ENCODE measurements around the gene KCNMB4. TPM values are rescaled to one million over a fixed set of nuclear protein-coding genes. Genes with fewer than 3 reads are reported as not detected.

KCNMB4 gene
- total RNA-seq, 4 donors from 2014 or later = 0.18 to 1.2 (median 0.93) TPM

GRCh38 chr12:70451528-70451927, 85.4 kb downstream of the KCNMB4 start:
- Histone ChIP-seq H3K27ac (no peak overlapping the region), H3K4me3 (no peak overlapping the region), H3K4me1 (no peaks in the 10 kb centered on the region), H3K9me3 (peaks cover 0 to 8% (median 3%) of the 10 kb centered on the region in 4 donors), H3K36me3 (no peaks in the 10 kb centered on the region), H3K27me3 (no peaks in the 10 kb centered on the region)
- no peak for DNase-seq
- no peak for TF ChIP-seq CTCF (IDR thresholded peaks at IDR 0.05)
- TF ChIP-seq POLR2A (IDR thresholded peaks at IDR 0.05) = no peak

- no peaks in the 10 kb centered on the region for H3K36me3 ChIP-seq
- no peaks in the 10 kb centered on the region for H3K27me3 ChIP-seq
- H3K27ac ChIP-seq = no peak overlapping the region
- H3K9me3 ChIP-seq = no peaks in the 10 kb centered on the region
- TF ChIP-seq CTCF (IDR thresholded peaks at IDR 0.05) (no peak), POLR2A (IDR thresholded peaks at IDR 0.05) (no peak)
- no peak for DNase-seq
- H3K4me1 ChIP-seq = no peaks in the 10 kb centered on the region
- H3K4me3 ChIP-seq = no peak overlapping the region
These were observed 90.9 kb downstream of the KCNMB4 start for GRCh38 chr12:70456953-70457352.

- no peaks in the 10 kb centered on the region for H3K27me3 ChIP-seq
- no peak for DNase-seq
- H3K4me1 ChIP-seq = no peaks in the 10 kb centered on the region
- TF ChIP-seq POLR2A (IDR thresholded peaks at IDR 0.05) (no peak), CTCF (IDR thresholded peaks at IDR 0.05) (no peak)
- H3K36me3 ChIP-seq = no peaks in the 10 kb centered on the region
- H3K9me3 ChIP-seq = peaks cover 0 to 7% (median 0%) of the 10 kb centered on the region in 4 donors
- no peak overlapping the region for H3K4me3 ChIP-seq
- no peak overlapping the region for H3K27ac ChIP-seq
These were observed 93.7 kb downstream of the KCNMB4 start for GRCh38 chr12:70459786-70460185.

- Histone ChIP-seq H3K27ac (no peak overlapping the region), H3K36me3 (no peaks in the 10 kb centered on the region), H3K4me1 (no peaks in the 10 kb centered on the region), H3K9me3 (peaks cover 0 to 7% (median 0%) of the 10 kb centered on the region in 4 donors), H3K4me3 (no peak overlapping the region), H3K27me3 (no peaks in the 10 kb centered on the region)
- no peak for DNase-seq
- TF ChIP-seq CTCF (IDR thresholded peaks at IDR 0.05) (no peak), POLR2A (IDR thresholded peaks at IDR 0.05) (no peak)
These were observed 97.9 kb downstream of the KCNMB4 start for GRCh38 chr12:70463997-70464396.

- H3K9me3 ChIP-seq = peaks cover 0 to 7% (median 0%) of the 10 kb centered on the region in 4 donors
- H3K27ac ChIP-seq = no peak overlapping the region
- DNase-seq = no peak
- H3K36me3 ChIP-seq = no peaks in the 10 kb centered on the region
- H3K4me3 ChIP-seq = no peak overlapping the region
- H3K27me3 ChIP-seq = no peaks in the 10 kb centered on the region
- TF ChIP-seq CTCF (IDR thresholded peaks at IDR 0.05) = no peak
- TF ChIP-seq POLR2A (IDR thresholded peaks at IDR 0.05) = no peak
- H3K4me1 ChIP-seq = no peaks in the 10 kb centered on the region
These were observed 100.7 kb downstream of the KCNMB4 start for GRCh38 chr12:70466753-70467152.

- no peaks in the 10 kb centered on the region for H3K4me1 ChIP-seq
- no peak overlapping the region for H3K4me3 ChIP-seq
- DNase-seq = no peak
- H3K27me3 ChIP-seq = no peaks in the 10 kb centered on the region
- no peaks in the 10 kb centered on the region for H3K36me3 ChIP-seq
- TF ChIP-seq POLR2A (IDR thresholded peaks at IDR 0.05) = no peak
- no peak for TF ChIP-seq CTCF (IDR thresholded peaks at IDR 0.05)
- H3K9me3 ChIP-seq = peaks cover 0 to 7% (median 0%) of the 10 kb centered on the region in 4 donors
- no peak overlapping the region for H3K27ac ChIP-seq
These were observed 101.4 kb downstream of the KCNMB4 start for GRCh38 chr12:70467476-70467875.
